ENCODE measurements around the gene MSRB2.

The MSRB2 gene

DNA sequence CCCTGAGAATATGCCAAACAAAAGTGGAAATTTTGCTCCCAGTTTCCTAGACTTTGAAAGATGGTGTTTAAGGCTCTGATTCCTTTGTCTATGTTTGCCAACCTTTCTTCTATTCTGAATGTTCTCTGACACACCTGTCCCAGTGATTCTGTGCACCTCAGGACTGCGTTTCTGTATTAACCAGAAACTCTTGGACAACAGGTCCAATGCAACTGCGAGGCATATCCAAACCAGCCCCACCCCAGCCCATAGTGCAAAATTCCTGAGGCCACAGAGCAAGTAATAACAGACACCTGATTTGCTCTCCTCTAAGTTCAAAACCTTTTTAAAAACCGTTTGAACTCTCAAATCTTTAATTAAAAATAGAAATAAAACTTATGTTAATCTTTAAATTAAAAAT lies 37.0 kb upstream of the MSRB2 start:
- H3K27ac ChIP-seq (ENCODE audit: low read depth, low read length): no peak overlapping the region
- no peaks in the 10 kb centered on the region for H3K79me2 ChIP-seq (ENCODE audit: control insufficient read depth, low read length)
- no peaks in the 10 kb centered on the region for H3K9me3 ChIP-seq (ENCODE audit: control insufficient read depth, insufficient read depth, low read length)
- no peak overlapping the region for H3K4me2 ChIP-seq (ENCODE audit: low read length)
- H3F3A ChIP-seq (ENCODE audit: control insufficient read depth, insufficient read depth): no peaks in the 10 kb centered on the region
- no peaks in the 10 kb centered on the region; the same call in 1 of the 2 replicates for H4K20me1 ChIP-seq (ENCODE audit: control insufficient read depth, insufficient read depth, low read depth, low read length)
- no peaks in the 10 kb centered on the region for H3K9me2 ChIP-seq (replicated peaks; ENCODE audit: control insufficient read depth, low read length)
- H3K27me3 ChIP-seq (ENCODE audit: control insufficient read depth, low read length): peaks cover 18% of the 10 kb centered on the region
- TF ChIP-seq EZH2phosphoT487 (IDR thresholded peaks at IDR 0.05; ENCODE audit: borderline replicate concordance, low read length) (no peak), CTCF (IDR thresholded peaks at IDR 0.05; ENCODE audit: low read depth, low read length, poor library complexity, severe bottlenecking) (no peak)
- H3K36me3 ChIP-seq (ENCODE audit: control insufficient read depth, low read length): no peaks in the 10 kb centered on the region
- no peaks in the 10 kb centered on the region for H3K4me1 ChIP-seq (ENCODE audit: control insufficient read depth, low read length)
- H3K4me3 ChIP-seq (ENCODE audit: low read length): no peak overlapping the region

DNA sequence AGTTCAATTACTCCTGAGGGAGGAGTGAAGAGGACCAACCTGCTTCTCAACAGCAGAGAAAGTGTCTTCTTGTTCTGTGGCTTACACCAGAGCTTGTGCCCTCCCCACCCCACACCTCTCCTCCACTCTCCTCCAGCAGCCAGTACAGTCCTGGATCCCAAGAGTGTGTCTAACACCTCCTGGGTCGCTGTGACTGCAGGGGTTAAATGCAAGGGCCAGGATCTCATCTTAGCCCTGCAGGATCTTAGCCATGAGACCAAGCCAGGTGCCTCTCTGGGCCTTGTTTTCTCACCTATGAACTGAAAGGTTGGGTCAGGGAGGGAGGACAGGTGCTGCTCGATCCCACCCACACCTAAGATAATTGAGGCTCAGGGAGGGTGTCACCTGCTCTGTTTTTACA lies 34.5 kb upstream of the MSRB2 start:
- no peaks in the 10 kb centered on the region for H3F3A ChIP-seq (ENCODE audit: control insufficient read depth, insufficient read depth)
- no peaks in the 10 kb centered on the region for H3K79me2 ChIP-seq (ENCODE audit: control insufficient read depth, low read length)
- no peaks in the 10 kb centered on the region for H3K9me3 ChIP-seq (ENCODE audit: control insufficient read depth, insufficient read depth, low read length)
- H3K4me3 ChIP-seq (ENCODE audit: low read length): no peak overlapping the region
- H3K27ac ChIP-seq (ENCODE audit: low read depth, low read length): no peak overlapping the region
- H3K27me3 ChIP-seq (ENCODE audit: control insufficient read depth, low read length): peaks cover 17% of the 10 kb centered on the region
- TF ChIP-seq EZH2phosphoT487 (IDR thresholded peaks at IDR 0.05; ENCODE audit: borderline replicate concordance, low read length) (no peak), CTCF (IDR thresholded peaks at IDR 0.05; ENCODE audit: low read depth, low read length, poor library complexity, severe bottlenecking) (no peak)
- H3K4me2 ChIP-seq (ENCODE audit: low read length): no peak overlapping the region
- H3K36me3 ChIP-seq (ENCODE audit: control insufficient read depth, low read length): no peaks in the 10 kb centered on the region
- H4K20me1 ChIP-seq (ENCODE audit: control insufficient read depth, insufficient read depth, low read depth, low read length): no peaks in the 10 kb centered on the region; the same call in 1 of the 2 replicates
- H3K4me1 ChIP-seq (ENCODE audit: control insufficient read depth, low read length): no peaks in the 10 kb centered on the region
- no peaks in the 10 kb centered on the region for H3K9me2 ChIP-seq (replicated peaks; ENCODE audit: control insufficient read depth, low read length)

GRCh38 chr10:23063045-23063972 lies 32.1 kb upstream of the MSRB2 start:
- H3K4me2 ChIP-seq (ENCODE audit: low read length): no peak overlapping the region
- H4K20me1 ChIP-seq (ENCODE audit: control insufficient read depth, insufficient read depth, low read depth, low read length): no peaks in the 10 kb centered on the region; the same call in 1 of the 2 replicates
- H3K4me1 ChIP-seq (ENCODE audit: control insufficient read depth, low read length): no peaks in the 10 kb centered on the region
- H3K27me3 ChIP-seq (ENCODE audit: control insufficient read depth, low read length): 0 out of 2 replicates have a peak, but pooled peaks cover 1% of the 10 kb centered on the region
- H3K27ac ChIP-seq (ENCODE audit: low read depth, low read length): no peak overlapping the region
- H3K36me3 ChIP-seq (ENCODE audit: control insufficient read depth, low read length): no peaks in the 10 kb centered on the region
- H3K9me3 ChIP-seq (ENCODE audit: control insufficient read depth, insufficient read depth, low read length): no peaks in the 10 kb centered on the region
- no peak for TF ChIP-seq CTCF (IDR thresholded peaks at IDR 0.05; ENCODE audit: low read depth, low read length, poor library complexity, severe bottlenecking)
- no peak for TF ChIP-seq EZH2phosphoT487 (IDR thresholded peaks at IDR 0.05; ENCODE audit: borderline replicate concordance, low read length)
- H3K9me2 ChIP-seq (replicated peaks; ENCODE audit: control insufficient read depth, low read length): no peaks in the 10 kb centered on the region
- H3F3A ChIP-seq (ENCODE audit: control insufficient read depth, insufficient read depth): no peaks in the 10 kb centered on the region
- H3K79me2 ChIP-seq (ENCODE audit: control insufficient read depth, low read length): no peaks in the 10 kb centered on the region
- H3K4me3 ChIP-seq (ENCODE audit: low read length): no peak overlapping the region
